PC-3 (cell line): ENCODE measurements around the gene ZDHHC18.

ENCODE experiments used
- CTCF ChIP-seq: fragments of 300-600 bp; sonication (generic); conservative IDR thresholded peaks from 2 replicates; pipeline ENCODE4 v1.5.1; 2017; ENCODE audit warnings: antibody characterized with exemption, low read depth, mild to moderate bottlenecking, low read length
- EZH2 ChIP-seq: fragments of 300-600 bp; sonication (generic); IDR thresholded peaks from one replicate; pipeline ENCODE4 v1.6.1; 2017; ENCODE audit warnings: antibody characterized with exemption, mild to moderate bottlenecking, low read length; ENCODE audit not compliant: unreplicated experiment
- EZH2phosphoT487 ChIP-seq: fragments of 300-600 bp; sonication (generic); IDR thresholded peaks from 2 replicates; pipeline ENCODE4 v1.6.1; 2018; ENCODE audit warnings: mild to moderate bottlenecking, antibody characterized with exemption, low read length, borderline replicate concordance

- TF ChIP-seq CTCF (peak; percentile 91), EZH2phosphoT487 (no peak), EZH2 (no peak)
Measured at GRCh38 chr1:26862781-26863684, 36.5 kb downstream of the ZDHHC18 start, which contains the start of gene SFN.
